GM21515 (cell line): ENCODE results near the gene SH3RF3.

Experiments
- ATAC-seq: cut with Tn5 transposase; IDR thresholded peaks from one replicate; pipeline ENCODE4 v1.9.1; 2021; ENCODE audit not compliant: unreplicated experiment

SH3RF3 gene

GRCh38 chr2:109256111-109256510 lies 127.1 kb downstream of the SH3RF3 start:
- ATAC-seq = no peak

GRCh38 chr2:109256921-109257320 lies 127.9 kb downstream of the SH3RF3 start:
- ATAC-seq = no peak

GRCh38 chr2:109257653-109258052 lies 128.6 kb downstream of the SH3RF3 start:
- no peak for ATAC-seq

- no peak for ATAC-seq
Observed at GRCh38 chr2:109258376-109258775, 129.4 kb downstream of the SH3RF3 start.

DNA sequence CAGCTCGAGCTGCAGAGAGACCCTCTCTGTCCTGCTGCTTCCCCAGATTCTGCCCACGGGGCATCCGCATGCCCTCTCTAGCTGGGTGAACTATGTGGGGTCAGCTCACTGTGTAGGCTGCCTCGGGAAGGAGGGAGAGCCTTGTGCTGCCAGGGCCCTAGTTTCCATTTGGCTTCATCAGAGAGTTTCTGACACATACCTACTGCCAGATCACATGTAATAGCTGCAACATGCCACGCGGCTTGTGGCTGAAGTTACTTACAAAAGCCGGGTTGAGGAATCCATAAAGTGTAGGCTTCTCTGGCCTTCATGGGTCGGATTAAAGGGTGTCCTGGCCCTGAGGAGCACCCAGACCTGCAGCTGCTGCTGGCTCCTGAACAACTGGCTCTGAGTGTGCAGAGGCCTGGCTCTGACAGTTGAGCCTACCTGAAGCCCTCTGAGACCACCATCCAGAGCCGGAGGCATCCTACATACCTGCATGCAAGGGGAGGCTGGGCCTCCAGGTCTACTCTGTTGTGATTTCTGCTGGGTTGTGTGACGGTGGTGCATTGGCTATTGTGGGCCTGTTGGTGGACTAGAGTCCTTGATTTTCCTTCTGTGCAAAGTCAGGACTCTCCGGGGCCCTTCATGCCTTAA lies 130.0 kb downstream of the SH3RF3 start:
- ATAC-seq = no peak

DNA sequence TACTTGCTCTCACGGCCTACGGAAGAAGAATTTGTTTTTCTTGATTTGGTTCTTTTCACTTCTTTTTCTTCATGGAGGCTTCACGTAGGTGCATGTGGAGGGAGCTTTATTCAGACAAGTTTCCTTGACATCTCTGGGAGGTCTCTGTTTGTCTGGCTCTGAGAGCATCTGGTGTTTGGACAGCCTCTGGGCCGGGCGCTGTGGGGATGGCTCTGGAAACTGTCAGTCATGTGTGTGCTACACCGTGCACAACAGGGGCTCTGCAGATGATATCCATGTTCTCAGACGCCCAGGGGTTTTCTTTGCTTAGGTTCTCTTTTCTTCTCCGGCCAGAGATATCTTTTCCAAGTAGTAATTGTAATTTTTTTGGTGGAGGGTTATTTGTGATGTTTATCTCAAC lies 130.7 kb downstream of the SH3RF3 start:
- ATAC-seq = no peak

GRCh38 chr2:109260116-109260855 lies 131.3 kb downstream of the SH3RF3 start:
- ATAC-seq = no peak

DNA sequence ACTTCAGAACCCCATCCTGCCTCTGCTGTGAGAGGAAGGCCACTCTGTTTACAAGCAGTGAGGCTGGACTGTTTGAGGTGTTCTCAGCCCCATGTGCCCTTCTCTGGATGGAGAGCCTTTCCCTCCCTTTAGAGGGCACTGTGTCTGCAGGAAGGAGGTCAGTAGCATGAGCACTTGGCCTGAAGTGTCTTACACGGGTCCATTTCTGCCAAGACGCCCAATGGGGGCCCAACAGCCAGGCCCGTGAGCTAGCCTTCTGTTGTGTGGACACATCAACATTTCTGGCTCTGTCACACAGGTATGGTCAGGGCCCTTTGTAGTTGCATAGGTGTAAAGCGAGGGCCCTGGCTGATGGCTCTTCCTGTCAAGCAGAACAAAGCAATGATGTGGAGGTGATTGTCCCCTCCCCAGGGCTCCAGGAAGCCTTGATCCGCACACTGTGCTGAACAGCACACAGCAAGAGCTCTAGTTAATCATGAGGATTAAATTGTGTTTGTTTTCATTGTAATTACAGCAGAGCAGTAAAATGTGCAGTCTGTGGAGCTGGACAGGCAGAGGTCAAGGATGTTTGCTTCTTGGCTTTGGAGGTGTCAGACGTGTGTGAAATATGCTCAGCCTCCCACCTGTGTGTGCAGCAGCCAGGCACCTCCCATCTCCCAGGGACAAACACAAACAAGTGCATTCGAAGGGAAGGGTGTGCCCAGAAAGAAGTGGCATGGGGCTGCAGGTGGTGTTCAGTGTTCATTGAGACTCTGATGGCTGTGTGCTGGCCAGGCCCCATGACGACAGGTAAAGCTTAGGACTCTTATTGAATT lies 132.1 kb downstream of the SH3RF3 start:
- no peak for ATAC-seq

- ATAC-seq = no peak
Observed at GRCh38 chr2:109261906-109262631, 133.1 kb downstream of the SH3RF3 start.

DNA sequence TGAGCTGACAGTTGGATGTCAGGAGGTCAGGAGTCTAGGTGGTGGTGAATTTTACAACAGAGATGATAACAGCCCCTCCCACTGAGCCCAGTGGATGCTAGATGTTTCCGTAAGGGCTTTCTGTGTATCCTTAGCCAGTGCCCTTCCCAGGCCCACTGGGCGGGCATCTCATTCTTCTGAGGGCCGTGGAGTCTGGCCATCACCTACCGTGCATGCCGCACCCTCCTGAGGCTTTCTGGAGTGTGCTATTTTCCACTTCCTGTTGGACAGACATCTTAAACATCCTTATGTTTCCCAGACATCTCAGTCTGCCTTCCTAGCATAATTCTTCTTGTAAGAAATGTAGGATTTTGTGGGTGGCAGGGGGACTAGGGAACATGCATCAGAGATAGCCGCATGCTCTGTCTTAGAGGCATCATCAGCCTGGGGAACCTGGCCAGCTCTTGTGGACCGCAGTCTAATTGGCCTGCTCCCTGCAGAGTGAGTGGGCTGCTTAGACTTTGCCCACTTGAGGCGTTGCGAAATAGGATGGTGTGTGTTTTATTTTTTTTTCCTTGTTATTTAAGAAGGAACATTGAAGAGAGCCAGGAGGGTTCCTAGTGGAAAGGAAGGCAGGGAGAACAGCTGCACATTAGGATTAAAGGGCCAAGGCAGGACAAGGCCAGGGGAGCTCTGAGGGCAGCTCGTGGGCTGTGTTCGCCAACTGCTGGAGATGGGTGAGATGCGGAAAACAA lies 135.8 kb downstream of the SH3RF3 start:
- no peak for ATAC-seq

- no peak for ATAC-seq
Observed at GRCh38 chr2:109265369-109265768, 136.4 kb downstream of the SH3RF3 start.

- ATAC-seq = no peak
Observed at GRCh38 chr2:109265953-109266352, 136.9 kb downstream of the SH3RF3 start.

- no peak for ATAC-seq
Observed at GRCh38 chr2:109266496-109266895, 137.5 kb downstream of the SH3RF3 start.

DNA sequence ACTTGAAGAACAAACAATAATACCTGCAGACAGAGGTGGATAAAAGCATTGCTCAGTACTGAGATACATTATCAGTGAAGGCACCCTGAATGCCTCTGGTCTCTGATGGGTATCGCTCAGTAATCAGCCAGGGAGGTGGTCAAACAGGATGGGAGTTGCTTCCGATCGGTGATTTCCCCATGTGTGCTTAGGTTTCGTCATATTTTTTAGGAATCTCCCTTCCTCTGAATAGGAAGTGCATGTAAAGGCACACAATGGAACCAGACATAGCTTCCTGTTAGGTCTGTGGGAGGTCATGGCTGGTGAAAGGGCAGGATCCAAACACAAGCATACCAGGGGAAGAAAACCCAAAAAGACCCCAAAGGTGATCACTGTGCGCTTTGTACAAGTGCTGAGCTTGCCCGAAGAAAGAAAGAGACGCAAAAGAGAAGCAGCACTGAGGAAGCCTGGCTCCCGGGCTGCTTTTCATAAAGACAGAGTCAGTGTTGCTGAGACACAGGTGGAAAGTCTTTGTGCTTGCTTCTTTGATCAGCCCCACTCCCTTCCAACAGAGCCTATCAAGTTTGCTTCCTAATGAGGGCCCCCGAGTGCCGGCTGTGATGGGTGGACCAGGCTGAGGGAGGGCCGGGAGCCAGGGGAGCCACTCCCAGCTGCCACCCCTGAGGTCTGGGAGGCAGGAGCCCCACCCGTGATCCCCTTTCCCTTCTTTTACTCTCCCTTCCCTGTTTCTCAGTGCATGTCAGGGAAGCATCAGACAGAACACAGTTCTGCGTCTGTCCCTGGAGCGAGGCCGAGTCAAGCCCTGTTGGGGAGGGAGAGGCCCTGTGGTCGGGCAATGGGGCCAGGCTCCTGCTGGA lies 138.2 kb downstream of the SH3RF3 start:
- ATAC-seq = no peak

DNA sequence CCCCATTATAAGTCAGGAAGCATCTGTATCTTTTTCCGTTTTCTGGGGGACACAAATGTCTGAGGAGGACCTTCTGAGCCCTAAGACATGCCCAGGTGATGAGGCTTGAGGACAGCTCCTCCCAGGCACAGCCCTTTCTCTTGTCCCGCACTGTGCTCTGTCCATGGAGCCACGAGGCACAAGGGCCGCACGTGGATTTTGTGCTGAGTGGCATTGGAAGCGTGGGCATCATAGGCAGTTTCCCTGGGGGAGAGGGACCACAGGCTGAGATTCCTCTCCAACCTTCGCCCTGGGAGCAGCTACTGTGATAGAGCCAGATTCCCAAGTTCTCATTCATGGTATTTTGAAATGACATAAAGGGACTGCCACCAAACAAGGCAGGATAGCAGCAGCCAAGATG lies 139.9 kb downstream of the SH3RF3 start:
- no peak for ATAC-seq

GRCh38 chr2:109269706-109270504 lies 140.9 kb downstream of the SH3RF3 start:
- ATAC-seq = no peak

DNA sequence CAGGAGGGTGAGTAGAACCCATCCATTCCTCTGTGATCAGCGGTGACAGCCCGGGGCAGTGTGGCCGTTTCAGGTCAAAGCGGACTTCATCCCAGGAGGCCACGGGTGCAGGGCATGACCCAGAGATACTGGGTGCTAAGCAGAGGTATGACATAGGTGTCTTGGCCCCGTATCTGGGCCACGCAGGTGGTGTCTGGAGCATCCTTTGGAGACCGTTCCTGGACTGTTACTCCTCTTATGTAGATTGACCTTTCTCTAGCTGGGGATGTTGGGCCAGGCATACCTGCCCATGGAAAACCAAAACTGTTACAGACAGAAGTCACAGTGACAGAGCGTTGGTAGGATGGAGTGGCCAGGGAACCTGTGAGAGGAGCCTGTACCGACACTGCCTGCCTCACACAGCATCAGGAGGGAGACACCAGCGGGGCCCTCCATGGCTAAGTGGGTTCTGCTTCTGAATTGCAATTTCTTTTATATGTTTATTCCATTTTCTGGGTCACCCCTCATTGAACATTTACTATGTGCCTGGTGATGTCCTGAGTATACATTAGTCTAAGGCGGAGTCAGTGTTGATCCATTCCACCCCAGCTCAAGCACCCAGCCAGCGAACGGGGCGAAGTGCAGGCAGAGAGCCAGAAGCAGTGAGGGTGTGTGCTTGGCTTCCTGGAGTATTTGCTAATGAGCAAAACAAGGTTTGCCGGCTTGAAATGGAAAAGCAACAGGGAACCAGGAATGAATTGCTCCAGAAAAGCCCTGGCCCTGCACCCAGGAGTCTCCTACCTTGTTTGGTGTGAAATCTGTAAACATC lies 141.7 kb downstream of the SH3RF3 start:
- no peak for ATAC-seq

- ATAC-seq = no peak
Observed at GRCh38 chr2:109271920-109272319, 142.9 kb downstream of the SH3RF3 start.
